Endodermal cell (in vitro differentiated cells): Measurements from ENCODE around the gene EHD4. TPM values are rescaled to one million over a fixed set of nuclear protein-coding genes. Genes with fewer than 3 reads are reported as not detected.

ENCODE experiments used
- DNase-seq: peaks from one replicate; pipeline ENCODE4 v3.0.0-alpha.2; 2017
- H3K27ac ChIP-seq: 2 replicates; pipeline ENCODE4 v1.5.1; 2013; ENCODE audit warnings: mild to moderate bottlenecking, low read depth, low read length, moderate library complexity
- H3K27me3 ChIP-seq: 2 replicates; pipeline ENCODE4 v1.6.1; 2013; ENCODE audit warnings: mild to moderate bottlenecking, low read length, moderate library complexity; ENCODE audit not compliant: insufficient read depth, control insufficient read depth, poor library complexity, severe bottlenecking
- H3K36me3 ChIP-seq: 2 replicates; pipeline ENCODE4 v1.7.0; 2013; ENCODE audit warnings: mild to moderate bottlenecking, low read length, moderate library complexity; ENCODE audit not compliant: control insufficient read depth, insufficient read depth
- H3K4me1 ChIP-seq: one replicate; pipeline ENCODE4 v1.7.0; 2013; ENCODE audit warnings: low read length; ENCODE audit not compliant: control insufficient read depth, insufficient read depth
- H3K4me3 ChIP-seq: 2 replicates; pipeline ENCODE4 v1.5.1; 2013; ENCODE audit warnings: mild to moderate bottlenecking, low read length, moderate library complexity
- H3K9ac ChIP-seq: 2 replicates; pipeline ENCODE4 v1.6.1; 2013; ENCODE audit warnings: mild to moderate bottlenecking, low read length, moderate library complexity; ENCODE audit not compliant: poor library complexity, severe bottlenecking; ENCODE audit errors: extremely low read depth
- H3K9me3 ChIP-seq: 2 replicates; pipeline ENCODE4 v1.6.1; 2013; ENCODE audit warnings: mild to moderate bottlenecking, low read length, moderate library complexity; ENCODE audit not compliant: control insufficient read depth
- H3K27ac Mint-ChIP-seq: 2 replicates; pipeline ENCODE4 v1.8.0; 2020; ENCODE audit warnings: mixed read lengths
- H3K27me3 Mint-ChIP-seq: 2 replicates; pipeline ENCODE4 v1.8.0; 2021; ENCODE audit warnings: mild to moderate bottlenecking, mixed read lengths; ENCODE audit not compliant: insufficient read depth
- H3K36me3 Mint-ChIP-seq: 2 replicates; pipeline ENCODE4 v1.8.0; 2020; ENCODE audit warnings: low read depth, mixed read lengths
- H3K4me1 Mint-ChIP-seq: 2 replicates; pipeline ENCODE4 v1.8.0; 2020; ENCODE audit warnings: mixed read lengths
- H3K4me3 Mint-ChIP-seq: 2 replicates; pipeline ENCODE4 v1.8.0; 2020; ENCODE audit warnings: mild to moderate bottlenecking, moderate library complexity, mixed read lengths
- H3K9me3 Mint-ChIP-seq: 2 replicates; pipeline ENCODE4 v1.8.0; 2020; ENCODE audit warnings: mild to moderate bottlenecking, mixed read lengths
- whole genome bisulfite sequencing, 2 experiments: methylation state at CpG; one replicate each; pipeline versions ENCODE4 v1.1.5 to v1.1.7; 2013; ENCODE audit warnings: missing lambda C conversion rate in 2 of 2, mixed read lengths in 1 of 2; ENCODE audit not compliant: insufficient coverage in 1 of 2, insufficient read length in 1 of 2; 5-methylcytosine and 5-hydroxymethylcytosine counted together
- long read RNA-seq, 4 experiments: library from polyadenylated mRNA in 2 of 4; library from RNA in 1 of 4; library from capped mRNA in 1 of 4; stranded (forward) in 3 of 4; unstranded in 1 of 4; transcript quantifications; one replicate each; pipeline ENCODE4 v2.0.0, GENCODE V29; 2020 to 2021; ENCODE audit warnings: inconsistent platforms in 1 of 4
- polyA plus RNA-seq, 2 experiments: library from polyadenylated mRNA; stranded (reverse); fragments of 50-300 nt; gene quantifications; one replicate each; pipeline ENCODE4 v1.2.3, GENCODE V29; 2013
- total RNA-seq, 2 donors: library from RNA; stranded (reverse); fragmentation: NEBNext Ultra II Directional in 1 of 2; extraction: Animal tissue kit (Norgen Biotek cat#: 25700) in 1 of 2; gene quantifications; 2 replicates in 1 of 2; 3 replicates in 1 of 2; pipeline ENCODE4 v1.2.1, GENCODE V29; 2021
- TF ChIP-seq, protein P1 (sequence below): fragments of 200-600 bp; sonication (generic); conservative IDR thresholded peaks from 2 replicates; pipeline ENCODE4 v1.5.0; 2021; ENCODE audit warnings: antibody characterized with exemption, mild to moderate bottlenecking

The EHD4 gene
- total RNA-seq, result 10 to 100 TPM; 16.9 to 17.3 TPM
- polyA plus RNA-seq (2013, experiment 1 of 2), result 6.8 TPM
- polyA plus RNA-seq (2013, experiment 2 of 2), result 7.0 TPM
- long read RNA-seq, experiment 1, full-length matches to known transcripts, result 11 of 22 reads
- long read RNA-seq, experiment 1, partial matches to known transcripts, result 1 of 22 reads
- long read RNA-seq, experiment 1, other reads (novel, unspliced or antisense), result 10 of 22 reads
- long read RNA-seq, experiment 2, full-length matches to known transcripts, result 93 of 100 reads
- long read RNA-seq, experiment 2, partial matches to known transcripts, result 4 of 100 reads
- long read RNA-seq, experiment 2, other reads (novel, unspliced or antisense), result 3 of 100 reads
- long read RNA-seq, experiment 3, full-length matches to known transcripts, result 256 of 271 reads
- long read RNA-seq, experiment 3, partial matches to known transcripts, result 11 of 271 reads
- long read RNA-seq, experiment 3, other reads (novel, unspliced or antisense), result 4 of 271 reads
- long read RNA-seq, experiment 4, partial matches to known transcripts, result 1 of 8 reads
- long read RNA-seq, experiment 4, other reads (novel, unspliced or antisense), result 7 of 8 reads

DNA sequence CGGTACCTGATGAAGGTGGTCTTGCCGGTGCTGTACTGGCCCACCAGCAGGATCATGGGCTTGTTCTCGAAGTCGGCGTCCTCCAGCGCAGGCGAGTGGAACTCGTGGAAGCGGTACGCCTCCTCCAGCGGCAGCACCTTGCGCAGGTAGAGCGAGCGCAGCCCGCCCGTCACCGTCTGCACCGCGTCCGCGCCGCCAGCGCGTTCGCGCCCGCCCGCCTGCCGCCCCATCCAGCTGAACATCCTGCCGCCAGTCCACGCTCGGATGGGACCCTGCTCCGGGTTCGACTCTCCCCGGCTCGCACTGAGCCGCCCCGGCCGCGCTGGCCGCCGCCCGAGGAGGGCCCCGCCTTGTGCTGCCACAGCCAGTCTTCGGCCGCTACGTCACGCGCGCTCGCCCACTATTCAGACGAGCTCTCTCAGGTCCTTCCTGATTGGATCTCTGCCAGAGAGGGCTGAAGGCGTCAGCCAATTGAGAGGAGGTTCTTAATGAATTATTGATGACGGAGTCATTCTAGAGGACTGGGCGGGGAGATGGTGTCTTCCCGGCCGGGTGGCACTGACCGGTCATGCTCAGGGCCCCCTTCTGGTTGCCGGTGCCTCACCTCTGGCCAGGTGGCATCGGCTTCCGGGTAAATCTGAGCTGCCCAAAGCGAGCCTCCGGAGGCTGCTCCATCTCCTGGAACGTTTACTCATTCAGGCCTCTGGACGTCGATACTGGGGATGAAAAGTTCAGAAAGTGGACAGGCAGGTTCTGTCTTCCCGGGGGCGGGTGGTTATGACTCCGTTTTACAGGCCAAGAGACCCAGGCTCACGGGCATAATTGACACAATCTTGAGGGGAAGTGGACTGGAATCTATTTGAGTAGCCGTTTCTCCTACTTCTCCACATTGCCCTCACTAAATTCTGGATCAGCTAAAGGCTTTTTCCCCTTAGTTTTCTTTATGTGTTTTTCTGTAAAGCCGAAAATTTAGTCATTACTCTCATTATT, at the start of gene EHD4:
TSS of gene EHD4 (minus strand) at position 305 of the 990 bp plus-strand sequence. CDS start at position 242, 63 bp downstream.
- Histone ChIP-seq H3K4me1 (no peaks in the 10 kb centered on the region), H3K9ac (peak within 1 kb of the TSS; percentile 52), H3K27me3 (peaks cover 6% of the 10 kb centered on the region), H3K27ac (no peak within 1 kb of the TSS), H3K4me3 (peak within 1 kb of the TSS; percentile 96), H3K36me3 (no peaks in the 10 kb centered on the region), H3K9me3 (no peaks in the 10 kb centered on the region)
- DNase-seq, result peak; percentile 99
- Mint-ChIP-seq H3K9me3 (no peaks in the 10 kb centered on the region), H3K4me1 (peaks cover 24% of the 10 kb centered on the region), H3K27me3 (peaks cover 2% of the 10 kb centered on the region), H3K4me3 (peak within 1 kb of the TSS; percentile 83), H3K27ac (peak within 1 kb of the TSS; percentile 92), H3K36me3 (no peaks in the 10 kb centered on the region)
- 2 to 3% methylated on average over 15 to 72 of the region's 72 CpGs for WGBS, 2 experiments
- TF ChIP-seq, protein P1, sequence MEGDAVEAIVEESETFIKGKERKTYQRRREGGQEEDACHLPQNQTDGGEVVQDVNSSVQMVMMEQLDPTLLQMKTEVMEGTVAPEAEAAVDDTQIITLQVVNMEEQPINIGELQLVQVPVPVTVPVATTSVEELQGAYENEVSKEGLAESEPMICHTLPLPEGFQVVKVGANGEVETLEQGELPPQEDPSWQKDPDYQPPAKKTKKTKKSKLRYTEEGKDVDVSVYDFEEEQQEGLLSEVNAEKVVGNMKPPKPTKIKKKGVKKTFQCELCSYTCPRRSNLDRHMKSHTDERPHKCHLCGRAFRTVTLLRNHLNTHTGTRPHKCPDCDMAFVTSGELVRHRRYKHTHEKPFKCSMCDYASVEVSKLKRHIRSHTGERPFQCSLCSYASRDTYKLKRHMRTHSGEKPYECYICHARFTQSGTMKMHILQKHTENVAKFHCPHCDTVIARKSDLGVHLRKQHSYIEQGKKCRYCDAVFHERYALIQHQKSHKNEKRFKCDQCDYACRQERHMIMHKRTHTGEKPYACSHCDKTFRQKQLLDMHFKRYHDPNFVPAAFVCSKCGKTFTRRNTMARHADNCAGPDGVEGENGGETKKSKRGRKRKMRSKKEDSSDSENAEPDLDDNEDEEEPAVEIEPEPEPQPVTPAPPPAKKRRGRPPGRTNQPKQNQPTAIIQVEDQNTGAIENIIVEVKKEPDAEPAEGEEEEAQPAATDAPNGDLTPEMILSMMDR, result peak; percentile 65

DNA sequence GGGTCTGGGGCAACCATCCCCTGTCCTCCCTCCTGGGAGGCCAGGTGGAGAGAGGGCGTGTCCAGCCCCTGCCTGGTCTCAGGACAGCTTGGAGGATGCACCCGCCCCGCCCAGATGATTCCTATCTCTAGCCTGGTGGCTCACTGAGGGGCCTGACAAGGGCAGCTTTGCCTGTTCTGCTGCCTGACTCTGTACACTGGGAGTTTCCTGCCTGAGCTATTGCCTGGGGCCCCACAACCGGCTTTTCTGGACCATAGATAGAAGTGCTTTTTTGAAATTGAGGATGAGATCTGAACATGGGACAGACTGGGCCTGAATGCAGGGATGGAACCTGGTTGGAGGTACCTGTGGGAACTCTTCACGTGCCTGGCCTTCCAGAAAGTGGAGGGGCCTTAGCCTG, 49.2 kb upstream of the EHD4 start:
- no peak overlapping the region for H3K4me3 ChIP-seq
- WGBS, 2 experiments, result 80 to 84% methylated on average over 3 to 5 of the region's 5 CpGs
- Mint-ChIP-seq H3K27me3 (peaks cover 2% of the 10 kb centered on the region), H3K4me3 (no peak overlapping the region), H3K36me3 (no peaks in the 10 kb centered on the region), H3K4me1 (no peaks in the 10 kb centered on the region), H3K27ac (no peak overlapping the region), H3K9me3 (peaks cover 56% of the 10 kb centered on the region)
- no peaks in the 10 kb centered on the region for H3K4me1 ChIP-seq
- TF ChIP-seq, protein P1, result no peak
- H3K27ac ChIP-seq, result no peak overlapping the region
- no peak overlapping the region for H3K9ac ChIP-seq
- H3K9me3 ChIP-seq, result peaks cover 44% of the 10 kb centered on the region
- no peak for DNase-seq
- H3K36me3 ChIP-seq, result no peaks in the 10 kb centered on the region
- no peaks in the 10 kb centered on the region for H3K27me3 ChIP-seq

DNA sequence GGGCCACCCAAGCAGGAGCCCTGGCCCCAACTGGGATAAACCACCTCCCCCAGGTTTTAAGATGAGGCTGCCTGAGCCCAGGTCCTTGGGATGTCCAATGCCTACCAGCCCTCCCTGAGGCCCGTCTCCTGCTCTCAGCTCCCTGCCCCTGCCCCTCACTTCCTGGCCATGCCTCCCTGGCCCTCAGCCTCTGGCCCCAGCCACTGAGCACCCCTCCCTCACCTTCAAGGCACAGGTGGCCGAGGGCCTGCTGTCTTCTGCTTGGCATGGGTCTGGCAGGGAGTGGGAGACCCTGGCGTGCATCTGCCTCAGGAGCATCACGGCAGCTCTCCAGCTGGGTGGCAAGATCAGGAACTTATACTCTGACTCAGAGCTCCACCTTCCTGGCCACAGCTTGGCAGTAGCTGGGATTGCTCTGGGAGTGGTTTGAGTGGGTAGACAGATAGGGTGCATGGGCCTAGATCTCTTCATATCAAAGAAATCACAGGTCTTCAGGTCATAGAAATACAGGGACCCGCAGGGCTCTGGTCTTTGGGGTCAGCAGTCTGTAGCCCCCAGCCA, 48.4 kb upstream of the EHD4 start, which contains the start of gene PLA2G4E:
TSS of gene PLA2G4E (minus strand) at position 330 of the 561 bp plus-strand sequence. CDS start at position 318, 12 bp downstream.
- whole genome bisulfite sequencing, 2 experiments, result 83 to 89% methylated on average over 3 to 5 of the region's 5 CpGs
- H3K9me3 ChIP-seq, result peaks cover 37% of the 10 kb centered on the region

More for the DNA sequence above, 48.4 kb upstream of the EHD4 start, which contains the start of gene PLA2G4E:
- Histone ChIP-seq H3K4me1 (no peaks in the 10 kb centered on the region), H3K27ac (no peak within 1 kb of the TSS), H3K36me3 (no peaks in the 10 kb centered on the region), H3K27me3 (no peaks in the 10 kb centered on the region), H3K4me3 (no peak within 1 kb of the TSS), H3K9ac (no peak within 1 kb of the TSS)
- Mint-ChIP-seq H3K9me3 (peaks cover 49% of the 10 kb centered on the region), H3K27me3 (peaks cover 2% of the 10 kb centered on the region), H3K4me3 (no peak within 1 kb of the TSS), H3K4me1 (no peaks in the 10 kb centered on the region), H3K27ac (no peak within 1 kb of the TSS), H3K36me3 (no peaks in the 10 kb centered on the region)
- DNase-seq, result no peak
- TF ChIP-seq, protein P1, result no peak
